ENCODE measurements around the gene PSMB3.

GRCh38 chr17:38710604-38710962, 42.0 kb upstream of the PSMB3 start:
- TF ChIP-seq CTCF (IDR thresholded peaks at IDR 0.05) (no peak), ELK1 (IDR thresholded peaks at IDR 0.05; ENCODE audit: low read depth, low read length) (no peak), EP300 (IDR thresholded peaks at IDR 0.05) (no peak), RNF2 (IDR thresholded peaks at IDR 0.05; ENCODE audit: borderline replicate concordance, low read depth) (no peak), HDAC2 (IDR thresholded peaks at IDR 0.05) (no peak)

All from A549 (cell line).